Testis (tissue), 2 donors: Measurements from ENCODE around the gene SRSF1.

ENCODE experiments used
- CTCF ChIP-seq, 3 experiments: fragments of 450-650 bp in 2 of 3; fragments of 200-600 bp in 1 of 3; sonication (generic) in 1 of 3; IDR thresholded peaks; one replicate each; pipeline ENCODE4 v1.5.1; 2016 to 2019; ENCODE audit warnings: antibody characterized with exemption in 3 of 3, mild to moderate bottlenecking in 2 of 3, moderate library complexity in 1 of 3
- POLR2A ChIP-seq: fragments of 450-650 bp; IDR thresholded peaks from one replicate; pipeline ENCODE4 v1.6.1; 2017; ENCODE audit warnings: antibody characterized with exemption, mild to moderate bottlenecking, moderate library complexity

- TF ChIP-seq CTCF (IDR thresholded peaks at IDR 0.05) (no peak), POLR2A (no peak)
Measured at GRCh38 chr17:57959929-57960328, 47.1 kb downstream of the SRSF1 start.
